ENCODE data around the gene KHSRP.

GRCh38 chr19:6423499-6424194 lies 964 bp downstream of the KHSRP start:
- TF ChIP-seq CTCF (IDR thresholded peaks at IDR 0.05; ENCODE audit: poor library complexity) = no peak
- no peak for TF ChIP-seq EZH2 (IDR thresholded peaks at IDR 0.05; ENCODE audit: borderline replicate concordance)
